Hepatic stellate cell (primary cell): ENCODE results near the gene MBD3L1.

Experiments
- DNase-seq: peaks from one replicate; pipeline ENCODE4 v3.0.0; 2011; ENCODE audit warnings: low spot score

MBD3L1 gene

GRCh38 chr19:8832132-8833021 is at the start of gene MBD3L1, which contains the start of gene ZNF558:
Gene MBD3L1, plus strand, starts transcription at chr19:8832377. Its CDS starts 10,302 bp downstream, at chr19:8842679.
Gene ZNF558, minus strand, starts transcription at chr19:8832304. Its CDS starts 9,645 bp downstream, at chr19:8822659.
- DNase-seq: peak; percentile 98

- DNase-seq: no peak
Measured at GRCh38 chr19:8794823-8795222, 37.4 kb upstream of the MBD3L1 start.

GRCh38 chr19:8806661-8807060 is 25.5 kb upstream of the MBD3L1 start:
- DNase-seq: no peak

GRCh38 chr19:8811315-8812172 is 20.6 kb upstream of the MBD3L1 start:
- no peak for DNase-seq

- no peak for DNase-seq
Measured at GRCh38 chr19:8814176-8814575, 18.0 kb upstream of the MBD3L1 start.

- DNase-seq: no peak
Measured at GRCh38 chr19:8815780-8816179, 16.4 kb upstream of the MBD3L1 start.

GRCh38 chr19:8820234-8820633 is 11.9 kb upstream of the MBD3L1 start:
- DNase-seq: no peak

GRCh38 chr19:8821748-8822241 is 10.4 kb upstream of the MBD3L1 start:
- no peak for DNase-seq

- no peak for DNase-seq
Measured at GRCh38 chr19:8826371-8826770, 5.8 kb upstream of the MBD3L1 start.

- no peak for DNase-seq
Measured at GRCh38 chr19:8827277-8827676, 4.9 kb upstream of the MBD3L1 start.

GRCh38 chr19:8831373-8831772 is 804 bp upstream of the MBD3L1 start:
- no peak for DNase-seq

GRCh38 chr19:8831832-8832131 is 395 bp upstream of the MBD3L1 start:
- DNase-seq: no peak

- no peak for DNase-seq
Measured at GRCh38 chr19:8835446-8835845, 3.3 kb downstream of the MBD3L1 start.

- no peak for DNase-seq
Measured at GRCh38 chr19:8835877-8836276, 3.7 kb downstream of the MBD3L1 start.

GRCh38 chr19:8840708-8841107 is 8.5 kb downstream of the MBD3L1 start:
- DNase-seq: no peak

GRCh38 chr19:8846819-8847218 is 14.6 kb downstream of the MBD3L1 start:
- no peak for DNase-seq

GRCh38 chr19:8849232-8849631 is 17.1 kb downstream of the MBD3L1 start:
- DNase-seq: no peak

- DNase-seq: no peak
Measured at GRCh38 chr19:8850488-8850887, 18.3 kb downstream of the MBD3L1 start.

- DNase-seq: no peak
Measured at GRCh38 chr19:8858260-8858659, 26.1 kb downstream of the MBD3L1 start.

GRCh38 chr19:8866344-8866743 is 34.2 kb downstream of the MBD3L1 start:
- DNase-seq: no peak

GRCh38 chr19:8877854-8878705 is 45.9 kb downstream of the MBD3L1 start:
- DNase-seq: no peak
